HG03060 (cell line): Measurements from ENCODE around the gene GALNT14.

Source experiments
- ATAC-seq: cut with Tn5 transposase; IDR thresholded peaks from one replicate; pipeline ENCODE4 v1.9.1; 2021; ENCODE audit warnings: low read depth, moderate number of reproducible peaks; ENCODE audit not compliant: unreplicated experiment

Gene GALNT14

DNA sequence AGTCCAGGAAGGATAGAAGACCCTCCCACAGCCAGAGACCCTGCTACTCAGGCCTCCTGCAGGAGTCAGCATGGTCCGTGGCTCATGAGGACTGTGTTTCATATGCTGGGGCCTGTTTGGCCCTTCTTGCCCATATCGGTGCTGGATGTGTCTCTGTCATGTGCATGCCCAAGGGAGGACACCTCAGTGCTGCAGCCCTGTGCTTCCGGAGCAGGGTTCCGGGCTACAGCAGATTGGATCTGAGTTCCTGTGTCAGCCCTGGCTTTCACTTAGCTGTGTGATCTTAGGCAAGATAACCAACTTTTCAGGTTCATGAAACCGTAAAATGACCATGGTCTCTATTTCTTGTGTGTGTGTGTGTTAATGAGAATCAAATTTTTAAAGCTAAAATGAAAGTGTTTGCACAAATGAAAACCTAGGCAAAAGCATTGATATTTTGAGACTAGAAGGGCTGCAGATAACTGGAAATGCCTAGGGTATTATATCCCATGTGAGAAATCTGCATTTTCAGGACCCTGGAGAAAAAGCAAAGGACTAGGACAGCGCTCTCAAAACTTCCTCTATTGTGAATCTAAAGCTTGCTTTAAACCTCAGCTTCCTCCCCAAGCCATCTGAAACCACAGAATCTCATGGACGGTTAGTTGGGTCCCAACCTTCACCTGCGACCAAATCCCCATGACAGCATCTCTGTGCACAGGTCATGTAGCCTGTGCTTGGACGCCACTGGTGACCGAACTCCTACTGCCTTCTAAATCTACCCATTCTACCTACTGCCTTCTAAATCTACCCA, 272.2 kb downstream of the GALNT14 start:
- ATAC-seq: no peak

DNA sequence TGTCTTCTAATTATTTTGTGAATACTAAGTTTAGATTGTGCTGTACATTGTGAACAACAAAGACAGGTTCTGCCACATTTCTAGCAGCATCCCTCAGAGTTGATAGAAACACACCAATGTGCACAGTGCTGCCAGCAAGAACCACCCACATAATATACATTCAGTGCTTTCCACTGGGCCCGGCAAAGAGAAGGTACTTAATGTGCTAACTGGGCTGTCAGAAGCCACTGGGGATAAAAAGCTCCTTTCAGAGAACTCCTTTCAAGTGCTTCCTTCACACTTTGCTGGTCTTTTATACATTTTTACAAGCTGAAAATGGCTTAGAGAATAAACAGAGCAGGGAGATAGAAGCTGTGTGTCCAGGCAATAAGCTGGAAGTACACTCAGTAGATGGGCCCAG, 273.0 kb downstream of the GALNT14 start:
- ATAC-seq: no peak

DNA sequence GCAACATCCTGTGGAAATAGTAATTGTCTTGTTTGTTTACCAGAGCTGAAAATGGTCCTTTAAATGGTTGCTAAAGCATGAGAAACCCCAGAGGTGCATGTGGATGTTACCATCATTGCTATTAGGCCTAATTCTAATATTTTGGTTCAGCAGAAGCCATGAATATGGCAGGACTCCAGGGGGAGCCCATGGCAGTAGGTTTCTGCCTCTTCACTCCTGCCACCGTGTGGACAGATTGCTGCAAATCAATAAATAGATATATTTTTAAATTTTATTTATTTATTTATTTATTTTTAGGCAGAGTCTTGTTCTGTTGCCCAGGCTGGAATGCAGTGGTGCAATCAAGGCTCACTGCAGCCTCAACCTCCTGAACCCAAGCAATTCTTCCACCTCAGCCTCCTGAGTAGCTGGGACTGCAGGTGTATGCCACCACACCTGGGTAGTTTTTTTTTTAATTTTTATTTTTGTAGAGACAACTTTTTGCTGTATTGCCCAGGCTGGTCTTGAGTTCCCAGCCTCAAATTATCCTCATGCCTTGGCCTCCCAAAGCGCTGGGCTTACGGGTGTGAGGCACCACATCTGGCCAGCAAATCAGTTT, 276.1 kb downstream of the GALNT14 start:
- no peak for ATAC-seq

DNA sequence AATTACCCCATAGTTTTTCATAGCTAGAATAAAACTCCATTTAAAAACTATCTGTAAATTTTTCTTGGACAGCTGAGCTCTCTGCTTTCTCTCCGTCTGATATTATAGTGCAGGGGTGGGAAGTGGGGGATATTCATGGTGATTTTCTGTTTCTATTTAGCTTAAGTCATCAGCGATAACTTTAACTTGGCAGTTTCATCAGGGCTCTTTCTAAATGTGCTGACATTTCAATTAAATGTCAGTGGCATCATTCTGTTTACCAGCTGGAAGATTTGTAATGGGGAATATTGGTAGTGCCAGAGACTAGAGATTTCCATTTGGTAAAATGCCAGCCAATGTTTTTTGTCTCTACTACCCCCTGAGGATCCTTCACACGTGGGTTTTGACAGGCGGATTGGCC, 277.5 kb downstream of the GALNT14 start:
- ATAC-seq: no peak
